WERI-Rb-1 (cell line): ENCODE results near the gene KIAA0825.
"Not testable (repeated sequence)": the region's sequence is repeated elsewhere in the genome, so short reads cannot be mapped to it uniquely, and the experiment has no call there.

Experiments used
- DNase-seq: peaks from one replicate; pipeline ENCODE4 v3.0.0-alpha.2; 2020
- H3K27ac ChIP-seq: fragments of 250-450 bp; sonication (Bioruptor Pico); 2 replicates; pipeline ENCODE4 v1.5.1; 2020; ENCODE audit warnings: mild to moderate bottlenecking, moderate library complexity
- H3K27me3 ChIP-seq: fragments of 250-450 bp; sonication (Bioruptor Pico); 2 replicates; pipeline ENCODE4 v1.5.1; 2021; ENCODE audit warnings: mild to moderate bottlenecking, low read depth, moderate library complexity; ENCODE audit not compliant: insufficient read depth, severe bottlenecking
- H3K36me3 ChIP-seq: fragments of 250-450 bp; sonication (Bioruptor Pico); 2 replicates; pipeline ENCODE4 v1.5.1; 2020; ENCODE audit warnings: mild to moderate bottlenecking, moderate library complexity
- H3K4me3 ChIP-seq: 2 replicates; pipeline ENCODE4 v1.5.1; 2011; ENCODE audit warnings: low read depth, mild to moderate bottlenecking, control low read depth, low read length
- H3K9me3 ChIP-seq: fragments of 250-450 bp; sonication (Bioruptor Pico); 2 replicates; pipeline ENCODE4 v1.5.1; 2021; ENCODE audit warnings: mild to moderate bottlenecking, moderate library complexity; ENCODE audit not compliant: severe bottlenecking
- CTCF ChIP-seq: IDR thresholded peaks from 2 replicates; pipeline ENCODE4 v1.5.1; 2011; ENCODE audit warnings: low read depth, mild to moderate bottlenecking, control low read depth, inconsistent platforms, low read length

KIAA0825 gene

GRCh38 chr5:94613583-94613982 is 4.8 kb downstream of the KIAA0825 start:
- Histone ChIP-seq H3K27ac (no peak overlapping the region), H3K27me3 (no peaks in the 10 kb centered on the region), H3K9me3 (no peaks in the 10 kb centered on the region), H3K4me3 (no peak overlapping the region), H3K36me3 (peaks cover under 1% of the 10 kb centered on the region)
- DNase-seq, result no peak
- TF ChIP-seq CTCF, result peak; percentile 20

GRCh38 chr5:94595281-94595840 is 23.0 kb downstream of the KIAA0825 start:
- no peak overlapping the region for H3K4me3 ChIP-seq

GRCh38 chr5:94577466-94578245 is 40.7 kb downstream of the KIAA0825 start:
- TF ChIP-seq CTCF, result no peak
- no peaks in the 10 kb centered on the region for H3K27me3 ChIP-seq
- H3K4me3 ChIP-seq, result no peak overlapping the region
- no peak for DNase-seq
- no peaks in the 10 kb centered on the region for H3K9me3 ChIP-seq
- H3K36me3 ChIP-seq, result no peaks in the 10 kb centered on the region
- H3K27ac ChIP-seq, result no peak overlapping the region

More at GRCh38 chr5:94595281-94595840, 23.0 kb downstream of the KIAA0825 start:
- H3K36me3 ChIP-seq, result no peaks in the 10 kb centered on the region
- H3K27me3 ChIP-seq, result no peaks in the 10 kb centered on the region
- DNase-seq, result no peak
- TF ChIP-seq CTCF, result no peak
- no peak overlapping the region for H3K27ac ChIP-seq
- no peaks in the 10 kb centered on the region for H3K9me3 ChIP-seq

GRCh38 chr5:94575196-94575595 is 43.2 kb downstream of the KIAA0825 start:
- H3K27me3 ChIP-seq, result no peaks in the 10 kb centered on the region
- H3K9me3 ChIP-seq, result no peaks in the 10 kb centered on the region
- H3K36me3 ChIP-seq, result no peaks in the 10 kb centered on the region
- no peak overlapping the region for H3K4me3 ChIP-seq
- no peak for TF ChIP-seq CTCF
- no peak for DNase-seq
- no peak overlapping the region for H3K27ac ChIP-seq

- not testable (repeated sequence) for H3K27ac ChIP-seq, H3K36me3 ChIP-seq, H3K4me3 ChIP-seq, H3K27me3 ChIP-seq, H3K9me3 ChIP-seq, DNase-seq
Observed at GRCh38 chr5:94573349-94573748, 45.1 kb downstream of the KIAA0825 start.

GRCh38 chr5:94571415-94571814 is 47.0 kb downstream of the KIAA0825 start:
- TF ChIP-seq CTCF, result no peak
- DNase-seq, result no peak
- no peak overlapping the region for H3K4me3 ChIP-seq
- no peaks in the 10 kb centered on the region for H3K9me3 ChIP-seq
- H3K36me3 ChIP-seq, result no peaks in the 10 kb centered on the region
- no peak overlapping the region for H3K27ac ChIP-seq
- no peaks in the 10 kb centered on the region for H3K27me3 ChIP-seq
